Upper lobe of right lung (tissue), 1 donor: ENCODE measurements around the gene DPP6. TPM values are rescaled to one million over a fixed set of nuclear protein-coding genes. Genes with fewer than 3 reads are reported as not detected.

Experiments
- ATAC-seq: fragments of 200-7000 bp; cut with Tn5 transposase; one replicate; pipeline ENCODE4 v1.9.1; 2020; ENCODE audit warnings: mild to moderate bottlenecking, moderate library complexity
- DNase-seq: peaks from one replicate; pipeline ENCODE4 v3.0.0-alpha.2; 2020
- H3K27ac ChIP-seq: fragments of 200-600 bp; one replicate; pipeline ENCODE4 v1.8.0; 2022
- H3K27me3 ChIP-seq: fragments of 200-600 bp; one replicate; pipeline ENCODE4 v1.8.0; 2022; ENCODE audit warnings: mild to moderate bottlenecking
- H3K36me3 ChIP-seq: fragments of 200-600 bp; one replicate; pipeline ENCODE4 v1.8.0; 2022
- H3K4me1 ChIP-seq: fragments of 200-600 bp; one replicate; pipeline ENCODE4 v1.8.0; 2022
- H3K4me3 ChIP-seq: fragments of 200-600 bp; one replicate; pipeline ENCODE4 v1.8.0; 2022; ENCODE audit warnings: mild to moderate bottlenecking
- H3K9me3 ChIP-seq: fragments of 200-600 bp; one replicate; pipeline ENCODE4 v1.8.0; 2022
- CTCF ChIP-seq: fragments of 200-600 bp; IDR thresholded peaks from one replicate; pipeline ENCODE4 v1.8.0; 2022; ENCODE audit warnings: antibody characterized with exemption
- intact Hi-C: fragments of 100-400 bp; cut with DNase I; formaldehyde crosslinking; loops from one replicate; pipeline ENCODE4 v1.11.0; 2022
- total RNA-seq: library from RNA; stranded (reverse); fragmentation: NEBNext Ultra II Directional; extraction: Animal tissue kit (Norgen Biotek cat#: 25700); gene quantifications from one replicate; pipeline ENCODE4 v1.2.1, GENCODE V29; 2021
- donor health status: DM: no; HTN: yes; CAD: no; lungs with severe emphysema.

Gene DPP6
- total RNA-seq, 1 donor from 2014 or later = 1.6 TPM

GRCh38 chr7:154627646-154628290 lies 575.6 kb downstream of the DPP6 start:
- DNase-seq (no peak), ATAC-seq (no peak)
- Histone ChIP-seq H3K4me3 (no peak overlapping the region), H3K27me3 (no peaks in the 10 kb centered on the region), H3K36me3 (no peaks in the 10 kb centered on the region), H3K27ac (no peak overlapping the region), H3K4me1 (no peaks in the 10 kb centered on the region), H3K9me3 (no peaks in the 10 kb centered on the region)
- no peak for TF ChIP-seq CTCF
- intact Hi-C loops = no loop called here

GRCh38 chr7:154628556-154628955 lies 576.4 kb downstream of the DPP6 start:
- Histone ChIP-seq H3K27ac (no peak overlapping the region), H3K27me3 (no peaks in the 10 kb centered on the region), H3K36me3 (no peaks in the 10 kb centered on the region), H3K9me3 (no peaks in the 10 kb centered on the region), H3K4me1 (no peaks in the 10 kb centered on the region), H3K4me3 (no peak overlapping the region)
- DNase-seq (no peak), ATAC-seq (no peak)
- intact Hi-C loops = no loop called here
- TF ChIP-seq CTCF = no peak

- no peaks in the 10 kb centered on the region for H3K36me3 ChIP-seq
- TF ChIP-seq CTCF = no peak
- H3K4me1 ChIP-seq = no peaks in the 10 kb centered on the region
- intact Hi-C loops = no loop called here
- DNase-seq (no peak), ATAC-seq (no peak)
- H3K27me3 ChIP-seq = no peaks in the 10 kb centered on the region
- H3K9me3 ChIP-seq = no peaks in the 10 kb centered on the region
- no peak overlapping the region for H3K4me3 ChIP-seq
- no peak overlapping the region for H3K27ac ChIP-seq
Observed at GRCh38 chr7:154631162-154631561, 579.0 kb downstream of the DPP6 start.

- no peaks in the 10 kb centered on the region for H3K36me3 ChIP-seq
- H3K9me3 ChIP-seq = no peaks in the 10 kb centered on the region
- ATAC-seq (no peak), DNase-seq (no peak)
- H3K4me1 ChIP-seq = no peaks in the 10 kb centered on the region
- H3K4me3 ChIP-seq = no peak overlapping the region
- no peak for TF ChIP-seq CTCF
- intact Hi-C loops = no loop called here
- H3K27ac ChIP-seq = no peak overlapping the region
- no peaks in the 10 kb centered on the region for H3K27me3 ChIP-seq
Observed at GRCh38 chr7:154633641-154634040, 581.4 kb downstream of the DPP6 start.

- no peak overlapping the region for H3K4me3 ChIP-seq
- no peak for DNase-seq
- no peaks in the 10 kb centered on the region for H3K9me3 ChIP-seq
- no peak overlapping the region for H3K27ac ChIP-seq
- H3K4me1 ChIP-seq = no peaks in the 10 kb centered on the region
- no peak for ATAC-seq
- H3K27me3 ChIP-seq = no peaks in the 10 kb centered on the region
- TF ChIP-seq CTCF = no peak
- H3K36me3 ChIP-seq = no peaks in the 10 kb centered on the region
- intact Hi-C loops = no loop called here
Observed at GRCh38 chr7:154638286-154638685, 586.1 kb downstream of the DPP6 start.
